Activated B cell treated with CpG ODN at 0.5 μM for 24 hours (primary cell): ENCODE results near the gene WDFY4. TPM values are rescaled to one million over a fixed set of nuclear protein-coding genes. Genes with fewer than 3 reads are reported as not detected.
A peak's percentile ranks its signal among the peaks of the same experiment; 100 is the strongest.

Experiments used
- ATAC-seq: fragments of 200-7000 bp; cut with Tn5 transposase; one replicate; pipeline ENCODE4 v1.10.0; 2021; ENCODE audit warnings: low read depth, mild to moderate bottlenecking, moderate library complexity
- CTCF ChIA-PET: fragments of 350-600 bp; sonication (Branson Sonifier 250); formaldehyde crosslinking; loops from one replicate; lab custom pipeline; 2021; ENCODE audit warnings: antibody characterized with exemption; lab: Charles Lee
- POLR2A ChIA-PET: fragments of 350-600 bp; sonication (Branson Sonifier 250); formaldehyde crosslinking; loops from one replicate; lab custom pipeline; 2021; ENCODE audit warnings: antibody characterized with exemption; lab: Charles Lee
- DNase-seq: peaks from one replicate; pipeline ENCODE4 v3.0.0; 2022
- H3K27ac Mint-ChIP-seq: one replicate; pipeline ENCODE4 v1.8.0; 2020; ENCODE audit warnings: mixed read lengths
- H3K27me3 Mint-ChIP-seq: one replicate; pipeline ENCODE4 v1.8.0; 2021; ENCODE audit warnings: mixed read lengths
- H3K36me3 Mint-ChIP-seq: one replicate; pipeline ENCODE4 v1.8.0; 2021; ENCODE audit warnings: low read depth, mixed read lengths
- H3K4me1 Mint-ChIP-seq: one replicate; pipeline ENCODE4 v1.8.0; 2021; ENCODE audit warnings: mixed read lengths
- H3K4me3 Mint-ChIP-seq: one replicate; pipeline ENCODE4 v1.8.0; 2020; ENCODE audit warnings: mild to moderate bottlenecking, mixed read lengths
- H3K9me3 Mint-ChIP-seq: one replicate; pipeline ENCODE4 v1.8.0; 2020; ENCODE audit warnings: mixed read lengths
- intact Hi-C: fragments of 100-400 bp; cut with micrococcal nuclease; formaldehyde crosslinking; loops from one replicate; pipeline ENCODE4 v1.15.1; 2024
- total RNA-seq: library from RNA; stranded (reverse); gene quantifications from 2 replicates; pipeline ENCODE4 v1.2.3, GENCODE V29; 2022
- TF ChIP-seq, protein P1 (sequence below): fragments of 200-600 bp; IDR thresholded peaks from one replicate; pipeline ENCODE4 v1.8.0; 2022; ENCODE audit warnings: antibody characterized with exemption, mild to moderate bottlenecking

WDFY4 gene
- total RNA-seq, 1 donor from 2014 or later, result 488 TPM

DNA sequence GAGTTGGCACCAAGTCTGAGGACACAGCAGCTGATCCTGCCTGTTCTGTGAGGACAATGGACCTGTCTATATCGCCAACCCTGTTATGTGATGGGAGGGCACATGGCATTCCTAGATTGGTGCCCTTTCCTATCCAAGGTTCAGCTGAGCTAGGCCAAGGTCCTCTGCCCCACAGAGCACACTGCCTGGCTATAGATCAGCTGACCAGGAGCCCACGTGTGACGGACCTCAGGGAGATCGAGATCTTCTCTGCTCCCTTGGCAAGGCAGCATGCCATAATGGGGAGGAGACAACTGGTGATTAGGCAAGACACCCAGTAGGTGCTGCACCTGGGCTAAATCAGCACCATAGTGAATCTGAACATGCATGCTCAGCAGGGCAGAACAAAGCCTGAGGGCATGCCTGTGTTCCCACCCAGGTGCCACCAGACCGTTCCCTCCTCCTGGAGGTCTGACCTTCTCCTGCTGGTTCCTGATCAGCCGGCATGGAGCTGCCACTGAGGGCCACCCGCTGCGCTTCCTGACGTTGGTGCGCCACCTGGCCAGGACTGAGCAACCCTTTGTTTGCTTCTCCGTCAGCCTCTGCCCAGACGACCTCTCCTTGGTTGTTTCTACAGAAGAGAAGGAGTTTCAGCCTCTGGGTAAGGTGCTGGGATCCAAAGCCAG is 93.7 kb downstream of the WDFY4 start:
- DNase-seq (no peak), ATAC-seq (no peak)
- no peaks in the 10 kb centered on the region for H3K4me1 Mint-ChIP-seq
- H3K4me3 Mint-ChIP-seq, result no peak overlapping the region
- CTCF ChIA-PET, result no interaction called here
- TF ChIP-seq, protein P1, sequence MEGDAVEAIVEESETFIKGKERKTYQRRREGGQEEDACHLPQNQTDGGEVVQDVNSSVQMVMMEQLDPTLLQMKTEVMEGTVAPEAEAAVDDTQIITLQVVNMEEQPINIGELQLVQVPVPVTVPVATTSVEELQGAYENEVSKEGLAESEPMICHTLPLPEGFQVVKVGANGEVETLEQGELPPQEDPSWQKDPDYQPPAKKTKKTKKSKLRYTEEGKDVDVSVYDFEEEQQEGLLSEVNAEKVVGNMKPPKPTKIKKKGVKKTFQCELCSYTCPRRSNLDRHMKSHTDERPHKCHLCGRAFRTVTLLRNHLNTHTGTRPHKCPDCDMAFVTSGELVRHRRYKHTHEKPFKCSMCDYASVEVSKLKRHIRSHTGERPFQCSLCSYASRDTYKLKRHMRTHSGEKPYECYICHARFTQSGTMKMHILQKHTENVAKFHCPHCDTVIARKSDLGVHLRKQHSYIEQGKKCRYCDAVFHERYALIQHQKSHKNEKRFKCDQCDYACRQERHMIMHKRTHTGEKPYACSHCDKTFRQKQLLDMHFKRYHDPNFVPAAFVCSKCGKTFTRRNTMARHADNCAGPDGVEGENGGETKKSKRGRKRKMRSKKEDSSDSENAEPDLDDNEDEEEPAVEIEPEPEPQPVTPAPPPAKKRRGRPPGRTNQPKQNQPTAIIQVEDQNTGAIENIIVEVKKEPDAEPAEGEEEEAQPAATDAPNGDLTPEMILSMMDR, result no peak
- H3K36me3 Mint-ChIP-seq, result peaks cover 94% of the 10 kb centered on the region
- no peaks in the 10 kb centered on the region for H3K27me3 Mint-ChIP-seq
- intact Hi-C loops, result no loop called here
- POLR2A ChIA-PET, result no interaction called here
- H3K9me3 Mint-ChIP-seq, result no peaks in the 10 kb centered on the region
- H3K27ac Mint-ChIP-seq, result no peak overlapping the region

DNA sequence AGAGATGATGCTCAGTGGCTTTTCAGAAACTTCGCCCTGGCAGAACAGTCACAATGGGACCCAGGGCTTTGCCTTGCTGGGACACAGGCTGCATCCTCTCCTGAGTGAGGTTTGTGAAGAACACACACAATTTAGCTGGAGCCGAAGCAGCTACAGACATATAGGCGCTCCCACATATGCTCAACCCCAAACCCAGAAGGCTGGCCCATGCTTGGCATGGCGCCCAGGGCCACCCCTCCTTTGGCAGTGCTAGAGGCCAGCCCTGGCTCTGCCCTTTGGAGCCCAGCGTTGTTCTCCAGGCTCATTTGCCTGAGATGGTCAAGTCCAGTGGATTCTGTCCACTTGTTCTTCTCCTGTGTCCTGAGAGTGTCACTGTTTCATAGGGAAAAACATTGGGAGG is 94.4 kb downstream of the WDFY4 start:
- TF ChIP-seq, protein P1, result no peak
- no peak for DNase-seq
- CTCF ChIA-PET, result no interaction called here

DNA sequence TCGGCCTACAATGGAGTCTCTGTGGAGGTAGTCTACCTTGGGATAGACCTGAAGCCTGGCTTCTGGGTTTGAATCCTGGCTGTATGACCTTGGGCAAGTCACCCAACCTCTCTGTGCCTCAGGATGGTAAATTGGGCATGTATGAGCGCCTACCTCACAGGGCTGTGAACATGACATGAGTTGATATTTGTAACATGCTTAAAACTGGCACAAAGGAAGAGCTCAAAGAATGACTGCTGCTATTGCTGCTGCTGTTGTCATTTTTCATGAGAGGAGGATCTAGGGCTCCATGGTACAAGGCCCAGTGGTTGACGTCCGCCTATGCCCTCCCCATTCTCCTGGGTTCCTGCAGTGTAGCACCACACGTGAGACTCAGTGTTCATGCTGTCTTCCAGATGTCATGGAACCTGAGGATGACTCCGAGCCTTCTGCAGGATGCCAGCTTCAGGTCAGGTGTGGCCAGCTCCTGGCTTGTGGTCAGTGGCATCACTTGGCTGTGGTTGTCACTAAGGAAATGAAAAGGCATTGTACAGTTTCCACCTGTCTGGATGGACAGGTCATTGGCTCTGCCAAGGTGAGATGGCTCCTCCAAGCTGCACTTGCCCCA is 95.0 kb downstream of the WDFY4 start:
- H3K36me3 Mint-ChIP-seq, result peaks cover 87% of the 10 kb centered on the region
- TF ChIP-seq, protein P1, result no peak
- no peak overlapping the region for H3K27ac Mint-ChIP-seq
- H3K4me1 Mint-ChIP-seq, result no peaks in the 10 kb centered on the region
- ATAC-seq, result no peak
- DNase-seq, result no peak
- no peaks in the 10 kb centered on the region for H3K27me3 Mint-ChIP-seq
- ChIA-PET CTCF (no interaction called here), POLR2A (no interaction called here)
- H3K4me3 Mint-ChIP-seq, result no peak overlapping the region
- intact Hi-C loops, result loop anchor here (5.0 kb wide), 1 partner anchor 32 kb away; no protein-coding TSS in a partner anchor
- H3K9me3 Mint-ChIP-seq, result no peaks in the 10 kb centered on the region

More for the DNA sequence above, 94.4 kb downstream of the WDFY4 start:
- Mint-ChIP-seq H3K36me3 (peaks cover 92% of the 10 kb centered on the region), H3K27ac (no peak overlapping the region), H3K9me3 (no peaks in the 10 kb centered on the region), H3K27me3 (no peaks in the 10 kb centered on the region), H3K4me1 (no peaks in the 10 kb centered on the region), H3K4me3 (no peak overlapping the region)
- intact Hi-C loops, result no loop called here
- POLR2A ChIA-PET, result no interaction called here
- ATAC-seq, result no peak

DNA sequence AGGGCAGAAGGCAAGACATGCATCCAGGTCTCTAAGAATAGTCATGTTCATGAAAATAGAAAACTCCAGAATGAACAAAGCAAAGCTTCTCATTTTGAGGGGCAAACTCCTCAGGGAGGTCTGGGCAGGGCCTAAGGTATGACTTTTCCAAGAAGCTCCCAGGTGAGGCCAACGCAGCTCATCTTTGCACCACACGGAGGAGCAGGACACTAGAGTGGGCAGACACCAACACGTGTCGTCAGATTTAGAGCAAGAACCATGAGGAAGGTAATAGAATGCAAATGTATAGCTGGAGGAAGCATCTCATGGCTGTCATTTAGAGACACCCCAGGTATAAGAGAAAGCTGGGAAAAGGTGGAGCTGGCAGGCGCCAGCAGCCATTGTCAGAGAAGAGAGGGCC is 95.7 kb downstream of the WDFY4 start:
- Mint-ChIP-seq H3K36me3 (peaks cover 82% of the 10 kb centered on the region), H3K4me1 (no peaks in the 10 kb centered on the region), H3K27me3 (no peaks in the 10 kb centered on the region), H3K27ac (no peak overlapping the region), H3K9me3 (no peaks in the 10 kb centered on the region), H3K4me3 (no peak overlapping the region)
- CTCF ChIA-PET, result no interaction called here
- intact Hi-C loops, result loop anchor here (5.0 kb wide), 1 partner anchor 33 kb away; no protein-coding TSS in a partner anchor
- DNase-seq, result no peak
- TF ChIP-seq, protein P1, result no peak
- POLR2A ChIA-PET, result no interaction called here
- ATAC-seq, result no peak

DNA sequence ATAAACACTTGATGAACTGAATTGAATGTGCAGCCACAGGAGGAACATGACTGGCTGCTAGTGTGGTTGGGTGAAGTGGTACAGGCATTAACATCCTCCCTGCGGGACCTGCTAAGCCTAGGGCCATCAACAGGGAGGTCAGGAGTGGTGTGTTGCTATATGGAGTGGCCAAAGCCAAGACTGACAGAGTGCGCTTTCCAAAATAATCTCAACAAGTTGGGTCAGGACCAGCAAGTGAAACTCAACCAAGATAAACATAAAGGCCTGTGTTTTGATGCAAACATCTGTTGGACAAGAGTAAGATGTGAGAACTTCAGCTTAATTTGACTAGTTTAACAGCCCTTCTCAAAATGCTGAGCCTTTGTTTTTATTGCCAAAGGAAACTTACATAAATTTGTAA is 97.7 kb downstream of the WDFY4 start:
- ATAC-seq (no peak), DNase-seq (no peak)
- Mint-ChIP-seq H3K36me3 (peaks cover 81% of the 10 kb centered on the region), H3K4me1 (no peaks in the 10 kb centered on the region), H3K9me3 (no peaks in the 10 kb centered on the region), H3K27ac (peak overlapping the region; percentile 41), H3K4me3 (no peak overlapping the region), H3K27me3 (no peaks in the 10 kb centered on the region)
- CTCF ChIA-PET, result no interaction called here
- POLR2A ChIA-PET, result no interaction called here
- intact Hi-C loops, result loop anchor here (5.0 kb wide), 1 partner anchor 35 kb away; no protein-coding TSS in a partner anchor
- TF ChIP-seq, protein P1, result no peak
